Hepatocyte (in vitro differentiated cells): Measurements from ENCODE around the gene SON.
"Not testable (repeated sequence)": the region's sequence is repeated elsewhere in the genome, so short reads cannot be mapped to it uniquely, and the experiment has no call there.

Experiments
- CTCF ChIP-seq: fragments of 200-600 bp; sonication (generic); IDR thresholded peaks from 2 replicates; pipeline ENCODE4 v1.5.1; 2016; ENCODE audit warnings: antibody characterized with exemption, mild to moderate bottlenecking; ENCODE audit not compliant: poor library complexity
- EZH2 ChIP-seq: fragments of 200-600 bp; sonication (generic); IDR thresholded peaks from 2 replicates; pipeline ENCODE4 v1.6.1; 2016; ENCODE audit warnings: antibody characterized with exemption, mild to moderate bottlenecking, borderline replicate concordance
- EZH2phosphoT487 ChIP-seq: fragments of 200-600 bp; sonication (generic); IDR thresholded peaks from one replicate; pipeline ENCODE4 v1.6.1; 2018; ENCODE audit warnings: antibody characterized with exemption, mild to moderate bottlenecking, low read depth, moderate library complexity; ENCODE audit not compliant: unreplicated experiment, severe bottlenecking

- not testable (repeated sequence) for TF ChIP-seq EZH2, CTCF, EZH2phosphoT487
Measured at GRCh38 chr21:33626151-33626550, 83.3 kb downstream of the SON start.
